ENCODE data around the gene HPS5. TPM values are rescaled to one million over a fixed set of nuclear protein-coding genes. Genes with fewer than 3 reads are reported as not detected.

HPS5 gene
- 10 to 100 TPM in 1 of 2 donors, 1 to 10 TPM in 1; 9.6 to 10.6 TPM for total RNA-seq

- H3K4me3 ChIP-seq: peak within 1 kb of the TSS; percentile 70
These were observed at the start of gene HPS5, which contains the start of gene GTF2H1 for GRCh38 chr11:18321969-18322711. HPS5 (minus strand) TSS chr11:18322140; CDS start chr11:18317858, 4,282 bp downstream. GTF2H1 (plus strand) TSS chr11:18322567; CDS start chr11:18333075, 10,508 bp downstream.

GRCh38 chr11:18371279-18371678, 49.3 kb upstream of the HPS5 start:
- Histone ChIP-seq H3K27me3 (no peaks in the 10 kb centered on the region), H3K4me1 (no peaks in the 10 kb centered on the region), H3K9ac (ENCODE audit: low read depth in 2 of 2, low read length in 2 of 2) (no peak overlapping the region), H3K36me3 (no peaks in the 10 kb centered on the region), H3K4me3 (no peak overlapping the region), H3K9me3 (no peaks in the 10 kb centered on the region), H3K27ac (no peak overlapping the region)
- DNase-seq: no peak
- TF ChIP-seq CTCF (IDR thresholded peaks at IDR 0.05): no peak
- intact Hi-C loops (cut with DNase I): no loop called here

More at GRCh38 chr11:18321969-18322711, at the start of gene HPS5, which contains the start of gene GTF2H1:
- H3K27ac ChIP-seq: peak within 1 kb of the TSS; percentile 89
- H3K36me3 ChIP-seq: no peaks in the 10 kb centered on the region
- intact Hi-C loops (cut with DNase I): loop anchor here (5.0 to 10.0 kb wide), 3 partner anchors 75 to 203 kb away; partner anchors contain the start of gene TSG101
- H3K9me3 ChIP-seq: no peaks in the 10 kb centered on the region
- peak; percentile 99 for DNase-seq
- no peaks in the 10 kb centered on the region for H3K27me3 ChIP-seq
- H3K4me1 ChIP-seq: peaks cover 26% of the 10 kb centered on the region
- TF ChIP-seq CTCF (IDR thresholded peaks at IDR 0.05): no peak
- H3K9ac ChIP-seq (ENCODE audit: low read depth in 2 of 2, low read length in 2 of 2): peak within 1 kb of the TSS; percentile 78 to 91

- DNase-seq: no peak
- Histone ChIP-seq H3K27ac (no peak overlapping the region), H3K27me3 (no peaks in the 10 kb centered on the region), H3K9me3 (no peaks in the 10 kb centered on the region), H3K36me3 (no peaks in the 10 kb centered on the region), H3K9ac (ENCODE audit: low read depth in 2 of 2, low read length in 2 of 2) (no peak overlapping the region), H3K4me1 (no peaks in the 10 kb centered on the region), H3K4me3 (no peak overlapping the region)
- intact Hi-C loops (cut with DNase I): no loop called here
- TF ChIP-seq CTCF (IDR thresholded peaks at IDR 0.05): no peak
These were observed 47.5 kb upstream of the HPS5 start for GRCh38 chr11:18369398-18369797.

GRCh38 chr11:18368221-18368620, 46.3 kb upstream of the HPS5 start:
- H3K36me3 ChIP-seq: peaks cover 8% of the 10 kb centered on the region
- no peak for DNase-seq

GRCh38 chr11:18367431-18367830, 45.5 kb upstream of the HPS5 start:
- H3K4me1 ChIP-seq: no peaks in the 10 kb centered on the region
- H3K9ac ChIP-seq (ENCODE audit: low read depth in 2 of 2, low read length in 2 of 2): no peak overlapping the region
- H3K27ac ChIP-seq: no peak overlapping the region
- TF ChIP-seq CTCF (IDR thresholded peaks at IDR 0.05): no peak
- no peaks in the 10 kb centered on the region for H3K9me3 ChIP-seq
- intact Hi-C loops (cut with DNase I): no loop called here
- no peaks in the 10 kb centered on the region for H3K27me3 ChIP-seq
- no peak overlapping the region for H3K4me3 ChIP-seq
- DNase-seq: no peak
- peaks cover 10% of the 10 kb centered on the region for H3K36me3 ChIP-seq

More at GRCh38 chr11:18368221-18368620, 46.3 kb upstream of the HPS5 start:
- Histone ChIP-seq H3K4me3 (no peak overlapping the region), H3K27me3 (no peaks in the 10 kb centered on the region), H3K4me1 (no peaks in the 10 kb centered on the region), H3K27ac (no peak overlapping the region), H3K9me3 (no peaks in the 10 kb centered on the region), H3K9ac (ENCODE audit: low read depth in 2 of 2, low read length in 2 of 2) (no peak overlapping the region)
- intact Hi-C loops (cut with DNase I): no loop called here
- no peak for TF ChIP-seq CTCF (IDR thresholded peaks at IDR 0.05)

Measured in colonic mucosa (tissue), 4 donors.